Liver (tissue), 9 donors: ENCODE data around the gene CDC5L. TPM values are rescaled to one million over a fixed set of nuclear protein-coding genes. Genes with fewer than 3 reads are reported as not detected.

Experiments used
- DNase-seq: peaks from one replicate; pipeline ENCODE4 v3.0.0-alpha.2; 2017; ENCODE audit warnings: low spot score
- H3K27ac ChIP-seq, 2 donors: one replicate each; pipeline ENCODE4 v1.7.0; 2013; ENCODE audit warnings: inconsistent platforms in 2 of 2, low read length in 2 of 2, control low read depth in 1 of 2, low read depth in 1 of 2, mild to moderate bottlenecking in 1 of 2
- H3K27me3 ChIP-seq, 4 donors: one replicate each; pipeline versions ENCODE4 v1.6.1 to v1.7.0; 2013; ENCODE audit warnings: low read length in 3 of 4, inconsistent platforms in 1 of 4, mild to moderate bottlenecking in 1 of 4, moderate library complexity in 1 of 4; ENCODE audit not compliant: control insufficient read depth in 4 of 4, insufficient read depth in 4 of 4
- H3K36me3 ChIP-seq, 4 donors: one replicate each; pipeline versions ENCODE4 v1.6.1 to v1.7.0; 2013; ENCODE audit warnings: low read length in 3 of 4, mild to moderate bottlenecking in 3 of 4, low read depth in 1 of 4, moderate library complexity in 1 of 4; ENCODE audit not compliant: control insufficient read depth in 4 of 4, insufficient read depth in 3 of 4
- H3K4me1 ChIP-seq, 4 donors: one replicate each; pipeline versions ENCODE4 v1.6.1 to v1.7.0; 2013; ENCODE audit warnings: low read length in 3 of 4, mild to moderate bottlenecking in 3 of 4, moderate library complexity in 1 of 4; ENCODE audit not compliant: control insufficient read depth in 4 of 4, insufficient read depth in 4 of 4
- H3K4me3 ChIP-seq, 3 donors: one replicate each; pipeline versions ENCODE4 v1.6.1 to v1.7.0; 2013; ENCODE audit warnings: low read length in 3 of 3, control low read depth in 1 of 3, low read depth in 1 of 3, mild to moderate bottlenecking in 1 of 3
- H3K9ac ChIP-seq, 2 donors: one replicate each; pipeline ENCODE4 v1.7.0; 2013; ENCODE audit warnings: low read length in 2 of 2, mild to moderate bottlenecking in 2 of 2, moderate library complexity in 2 of 2, control low read depth in 1 of 2, low read depth in 1 of 2
- H3K9me3 ChIP-seq, 4 donors: one replicate each; pipeline versions ENCODE4 v1.6.1 to v1.7.0; 2013; ENCODE audit warnings: low read length in 3 of 4; ENCODE audit not compliant: control insufficient read depth in 4 of 4
- ATF3 ChIP-seq: IDR thresholded peaks from 2 replicates; pipeline ENCODE4 v1.6.1; 2016; ENCODE audit warnings: antibody characterized with exemption
- CTCF ChIP-seq: fragments of 150-350 bp; IDR thresholded peaks from 2 replicates; pipeline ENCODE4 v1.5.1; 2017; ENCODE audit warnings: improper control_type of control experiment, low read depth, low read length; ENCODE audit not compliant: missing input control
- EGR1 ChIP-seq, 2 donors: IDR thresholded peaks; 2 replicates each; pipeline ENCODE4 v1.6.1; 2016 to 2018; ENCODE audit warnings: antibody characterized with exemption in 2 of 2, low read depth in 2 of 2
- FOXA1 ChIP-seq: IDR thresholded peaks from 2 replicates; pipeline ENCODE4 v1.6.1; 2016; ENCODE audit warnings: antibody characterized with exemption
- FOXA2 ChIP-seq: IDR thresholded peaks from 2 replicates; pipeline ENCODE4 v1.6.1; 2016; ENCODE audit warnings: antibody characterized with exemption
- GABPA ChIP-seq, 2 donors: IDR thresholded peaks in 1 of 2; conservative IDR thresholded peaks in 1 of 2; 2 replicates each; pipeline ENCODE4 v1.6.1; 2016; ENCODE audit warnings: antibody characterized with exemption in 2 of 2, mild to moderate bottlenecking in 1 of 2, moderate library complexity in 1 of 2
- HNF4A ChIP-seq, 2 donors: conservative IDR thresholded peaks; 2 replicates each; pipeline ENCODE4 v1.6.1; 2016; ENCODE audit warnings: antibody characterized with exemption in 2 of 2, mild to moderate bottlenecking in 2 of 2
- HNF4G ChIP-seq: IDR thresholded peaks from 2 replicates; pipeline ENCODE4 v1.6.1; 2016; ENCODE audit warnings: antibody characterized with exemption
- JUND ChIP-seq, 2 donors: IDR thresholded peaks; 2 replicates each; pipeline ENCODE4 v1.6.1; 2016; ENCODE audit warnings: antibody characterized with exemption in 2 of 2
- NR2F2 ChIP-seq: IDR thresholded peaks from 2 replicates; pipeline ENCODE4 v1.6.1; 2016; ENCODE audit warnings: antibody characterized with exemption
- RAD21 ChIP-seq, 2 donors: IDR thresholded peaks; 2 replicates each; pipeline ENCODE4 v1.6.1; 2016; ENCODE audit warnings: antibody characterized with exemption in 2 of 2, mild to moderate bottlenecking in 2 of 2
- RXRA ChIP-seq, 2 donors: IDR thresholded peaks; 2 replicates each; pipeline ENCODE4 v1.6.1; 2017 to 2018; ENCODE audit warnings: antibody characterized with exemption in 2 of 2, mild to moderate bottlenecking in 1 of 2
- SP1 ChIP-seq: IDR thresholded peaks from 2 replicates; pipeline ENCODE4 v1.6.1; 2018; ENCODE audit warnings: antibody characterized with exemption, mild to moderate bottlenecking
- TAF1 ChIP-seq: conservative IDR thresholded peaks from 2 replicates; pipeline ENCODE4 v1.6.1; 2016; ENCODE audit warnings: antibody characterized with exemption, mild to moderate bottlenecking
- YY1 ChIP-seq: IDR thresholded peaks from 2 replicates; pipeline ENCODE4 v1.6.1; 2016; ENCODE audit warnings: antibody characterized with exemption, mild to moderate bottlenecking
- WGBS: extraction: QIAGEN DNeasy Blood & Tissue Kit; methylation state at CpG from one replicate; pipeline ENCODE4 v1.1.7; 2013; 5-methylcytosine and 5-hydroxymethylcytosine counted together
- polyA plus RNA-seq, 2 donors: library from polyadenylated mRNA; stranded (reverse) in 1 of 2; unstranded in 1 of 2; fragments of 200-250 nt in 1 of 2; fragments of >200 nt in 1 of 2; fragmentation: Nextera tagmentation in 1 of 2; extraction: Ambion mirVana in 1 of 2; gene quantifications; one replicate each; pipeline versions ENCODE4 v1.2.1 to v1.2.3, GENCODE V29; 2013 to 2015
- total RNA-seq, 2 donors: library from RNA; depleted of rRNA; stranded (reverse); fragments of >200 nt; gene quantifications; one replicate each; pipeline ENCODE4 v1.2.3, GENCODE V29; 2014
- TF ChIP-seq, protein P1 (sequence below): IDR thresholded peaks from 2 replicates; pipeline ENCODE4 v1.6.1; 2016; ENCODE audit warnings: antibody characterized with exemption
- TF ChIP-seq, protein P2 (sequence below): IDR thresholded peaks from 2 replicates; pipeline ENCODE4 v1.6.1; 2016; ENCODE audit warnings: antibody characterized with exemption, mild to moderate bottlenecking
- TF ChIP-seq, protein P3 (sequence below): IDR thresholded peaks from 2 replicates; pipeline ENCODE4 v1.6.1; 2016; ENCODE audit warnings: antibody characterized with exemption
- donor health status: healthy.
- donor health status: healthy.
- donor health status: healthy.
- donor health status: healthy.
- donor health status: healthy.

Gene CDC5L
- total and polyA plus RNA-seq, 4 donors: 5.4 to 12.3 (median 11.0) TPM

DNA sequence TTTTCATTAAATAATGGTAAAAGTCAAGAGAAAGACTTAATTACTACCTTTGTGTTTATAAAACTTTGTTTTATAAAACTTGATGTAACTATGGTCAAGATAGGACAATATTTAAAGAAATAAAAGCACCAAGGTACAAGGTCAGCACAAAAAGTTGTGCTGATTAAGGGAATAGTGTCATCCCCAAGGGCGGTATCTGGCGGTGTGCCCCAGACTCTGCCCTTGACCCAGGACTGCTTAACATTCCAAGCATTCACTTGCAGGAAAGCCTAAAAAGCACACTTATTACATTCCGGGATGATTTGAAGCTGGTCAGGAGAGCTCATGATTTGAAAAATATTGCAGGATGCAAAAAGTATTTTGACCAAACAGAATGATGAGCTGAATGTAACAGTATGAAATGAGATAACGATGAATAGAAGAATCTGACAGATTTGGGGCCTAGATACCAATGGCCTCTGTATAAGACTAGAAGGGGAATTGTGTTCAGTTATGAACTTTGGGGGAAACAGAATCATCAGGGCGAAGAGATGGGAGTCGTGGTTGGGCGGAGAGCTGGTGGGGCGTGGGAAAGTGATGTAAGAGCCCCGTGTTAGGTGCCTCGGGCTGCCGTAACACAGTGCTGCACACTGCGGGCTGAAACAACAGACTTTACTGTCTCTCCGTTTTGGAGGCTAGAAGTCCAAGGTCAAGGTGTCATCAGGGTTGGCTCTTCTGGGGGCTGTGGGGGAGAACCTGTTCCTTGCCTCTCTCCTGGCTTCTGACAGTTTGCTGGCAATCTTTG is 77.2 kb downstream of the CDC5L start:
- DNase-seq: no peak
- H3K9me3 ChIP-seq: no peaks in the 10 kb centered on the region
- H3K27me3 ChIP-seq: no peaks in the 10 kb centered on the region
- H3K4me1 ChIP-seq: no peaks in the 10 kb centered on the region
- 84% methylated on average over 13 of the region's 13 CpGs for whole genome bisulfite sequencing
- H3K27ac ChIP-seq: no peak overlapping the region
- H3K36me3 ChIP-seq: no peaks in the 10 kb centered on the region
- peak; percentile 76 for TF ChIP-seq NR2F2
- TF ChIP-seq RXRA (IDR thresholded peaks at IDR 0.05): peak in 1 of 2 donors; percentile 15
- TF ChIP-seq FOXA2: no peak
- H3K4me3 ChIP-seq: no peak overlapping the region
- H3K9ac ChIP-seq: no peak overlapping the region

- Histone ChIP-seq H3K9me3 (no peaks in the 10 kb centered on the region), H3K4me3 (no peak overlapping the region), H3K27ac (no peak overlapping the region), H3K4me1 (no peaks in the 10 kb centered on the region), H3K9ac (no peak overlapping the region), H3K27me3 (no peaks in the 10 kb centered on the region), H3K36me3 (no peaks in the 10 kb centered on the region)
- no peak for DNase-seq
- TF ChIP-seq FOXA1: no peak
- no peak for TF ChIP-seq RAD21 (IDR thresholded peaks at IDR 0.05)
- TF ChIP-seq FOXA2: no peak
- TF ChIP-seq NR2F2: no peak
- TF ChIP-seq, protein P1, sequence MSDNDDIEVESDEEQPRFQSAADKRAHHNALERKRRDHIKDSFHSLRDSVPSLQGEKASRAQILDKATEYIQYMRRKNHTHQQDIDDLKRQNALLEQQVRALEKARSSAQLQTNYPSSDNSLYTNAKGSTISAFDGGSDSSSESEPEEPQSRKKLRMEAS: no peak
- no peak for TF ChIP-seq HNF4A (conservative IDR thresholded peaks at IDR 0.05)
- no peak for TF ChIP-seq HNF4G
- TF ChIP-seq YY1: no peak
- TF ChIP-seq, protein P2, sequence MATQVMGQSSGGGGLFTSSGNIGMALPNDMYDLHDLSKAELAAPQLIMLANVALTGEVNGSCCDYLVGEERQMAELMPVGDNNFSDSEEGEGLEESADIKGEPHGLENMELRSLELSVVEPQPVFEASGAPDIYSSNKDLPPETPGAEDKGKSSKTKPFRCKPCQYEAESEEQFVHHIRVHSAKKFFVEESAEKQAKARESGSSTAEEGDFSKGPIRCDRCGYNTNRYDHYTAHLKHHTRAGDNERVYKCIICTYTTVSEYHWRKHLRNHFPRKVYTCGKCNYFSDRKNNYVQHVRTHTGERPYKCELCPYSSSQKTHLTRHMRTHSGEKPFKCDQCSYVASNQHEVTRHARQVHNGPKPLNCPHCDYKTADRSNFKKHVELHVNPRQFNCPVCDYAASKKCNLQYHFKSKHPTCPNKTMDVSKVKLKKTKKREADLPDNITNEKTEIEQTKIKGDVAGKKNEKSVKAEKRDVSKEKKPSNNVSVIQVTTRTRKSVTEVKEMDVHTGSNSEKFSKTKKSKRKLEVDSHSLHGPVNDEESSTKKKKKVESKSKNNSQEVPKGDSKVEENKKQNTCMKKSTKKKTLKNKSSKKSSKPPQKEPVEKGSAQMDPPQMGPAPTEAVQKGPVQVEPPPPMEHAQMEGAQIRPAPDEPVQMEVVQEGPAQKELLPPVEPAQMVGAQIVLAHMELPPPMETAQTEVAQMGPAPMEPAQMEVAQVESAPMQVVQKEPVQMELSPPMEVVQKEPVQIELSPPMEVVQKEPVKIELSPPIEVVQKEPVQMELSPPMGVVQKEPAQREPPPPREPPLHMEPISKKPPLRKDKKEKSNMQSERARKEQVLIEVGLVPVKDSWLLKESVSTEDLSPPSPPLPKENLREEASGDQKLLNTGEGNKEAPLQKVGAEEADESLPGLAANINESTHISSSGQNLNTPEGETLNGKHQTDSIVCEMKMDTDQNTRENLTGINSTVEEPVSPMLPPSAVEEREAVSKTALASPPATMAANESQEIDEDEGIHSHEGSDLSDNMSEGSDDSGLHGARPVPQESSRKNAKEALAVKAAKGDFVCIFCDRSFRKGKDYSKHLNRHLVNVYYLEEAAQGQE: no peak
- no peak for TF ChIP-seq JUND (IDR thresholded peaks at IDR 0.05)
- TF ChIP-seq CTCF: no peak
- TF ChIP-seq ATF3: no peak
- TF ChIP-seq SP1: no peak
- no peak for TF ChIP-seq TAF1
- no peak for TF ChIP-seq GABPA (IDR thresholded peaks at IDR 0.05 in 1 of 2, conservative IDR thresholded peaks at IDR 0.05 in 1 of 2)
- no peak for TF ChIP-seq RXRA (IDR thresholded peaks at IDR 0.05)
- TF ChIP-seq, protein P3, sequence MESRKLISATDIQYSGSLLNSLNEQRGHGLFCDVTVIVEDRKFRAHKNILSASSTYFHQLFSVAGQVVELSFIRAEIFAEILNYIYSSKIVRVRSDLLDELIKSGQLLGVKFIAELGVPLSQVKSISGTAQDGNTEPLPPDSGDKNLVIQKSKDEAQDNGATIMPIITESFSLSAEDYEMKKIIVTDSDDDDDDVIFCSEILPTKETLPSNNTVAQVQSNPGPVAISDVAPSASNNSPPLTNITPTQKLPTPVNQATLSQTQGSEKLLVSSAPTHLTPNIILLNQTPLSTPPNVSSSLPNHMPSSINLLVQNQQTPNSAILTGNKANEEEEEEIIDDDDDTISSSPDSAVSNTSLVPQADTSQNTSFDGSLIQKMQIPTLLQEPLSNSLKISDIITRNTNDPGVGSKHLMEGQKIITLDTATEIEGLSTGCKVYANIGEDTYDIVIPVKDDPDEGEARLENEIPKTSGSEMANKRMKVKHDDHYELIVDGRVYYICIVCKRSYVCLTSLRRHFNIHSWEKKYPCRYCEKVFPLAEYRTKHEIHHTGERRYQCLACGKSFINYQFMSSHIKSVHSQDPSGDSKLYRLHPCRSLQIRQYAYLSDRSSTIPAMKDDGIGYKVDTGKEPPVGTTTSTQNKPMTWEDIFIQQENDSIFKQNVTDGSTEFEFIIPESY: no peak
- TF ChIP-seq EGR1 (IDR thresholded peaks at IDR 0.05; ENCODE audit: low read depth in 2 of 2): no peak
- WGBS: 96% methylated on average over 3 of the region's 3 CpGs
Observed at GRCh38 chr6:44466955-44467354, 79.4 kb downstream of the CDC5L start.
